ENCODE results near the gene ZFYVE28.

The ZFYVE28 gene

DNA sequence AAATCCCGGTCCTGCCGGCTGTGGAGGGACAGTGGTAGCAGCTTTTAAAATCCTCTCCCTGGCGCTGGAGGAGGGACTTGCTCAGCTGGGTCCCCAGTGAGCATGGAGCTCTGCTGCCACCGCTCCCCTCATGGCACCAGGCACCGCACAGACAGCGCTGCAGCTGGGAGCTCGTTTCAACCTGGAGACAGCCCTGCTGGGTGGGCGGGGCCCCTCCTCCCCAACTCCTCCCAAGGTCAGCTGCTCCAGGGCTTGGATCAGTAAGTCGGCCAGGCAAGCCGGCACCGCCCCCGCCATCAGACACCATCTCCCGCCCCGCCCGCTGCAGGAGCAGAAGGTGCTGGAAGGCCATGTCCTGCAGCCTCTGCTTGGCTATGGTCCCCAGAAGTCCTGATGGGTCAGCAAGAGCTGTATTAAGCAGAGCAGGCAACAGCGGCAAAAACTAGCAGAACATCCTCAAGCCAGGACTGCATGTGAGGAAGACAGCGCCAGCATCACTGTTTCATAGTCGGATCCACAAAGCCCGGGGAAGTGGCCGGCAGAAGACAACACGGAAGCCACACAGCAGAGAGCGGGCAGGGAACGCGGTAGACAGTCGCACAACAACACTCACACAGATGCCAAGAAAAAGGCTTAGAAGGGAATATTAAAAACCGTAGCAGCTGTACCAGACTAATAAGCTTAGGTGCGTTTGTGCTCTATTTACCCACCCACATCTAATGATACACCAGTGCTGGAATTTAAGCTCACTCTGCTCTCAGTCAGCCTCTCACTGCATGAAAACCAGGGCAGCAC is 16.2 kb downstream of the ZFYVE28 start:
- no peak for DNase-seq (ENCODE audit: insufficient read length, low spot score)
- TF ChIP-seq PAX5 (IDR thresholded peaks at IDR 0.05; ENCODE audit: insufficient read depth, low read length, severe bottlenecking): no peak
- no peak for TF ChIP-seq TAF1 (IDR thresholded peaks at IDR 0.05; ENCODE audit: low read depth, low read length)
- TF ChIP-seq POLR2A (IDR thresholded peaks at IDR 0.05; ENCODE audit: low read depth, low read length): no peak
- no peak for TF ChIP-seq POU2F2 (IDR thresholded peaks at IDR 0.05; ENCODE audit: low read depth, low read length)
- TF ChIP-seq SPI1 (IDR thresholded peaks at IDR 0.05; ENCODE audit: low read depth, low read length): no peak
- no peak for TF ChIP-seq POLR2AphosphoS5 (IDR thresholded peaks at IDR 0.05; ENCODE audit: low read depth, low read length)
- FAIRE-seq: no peak

DNA sequence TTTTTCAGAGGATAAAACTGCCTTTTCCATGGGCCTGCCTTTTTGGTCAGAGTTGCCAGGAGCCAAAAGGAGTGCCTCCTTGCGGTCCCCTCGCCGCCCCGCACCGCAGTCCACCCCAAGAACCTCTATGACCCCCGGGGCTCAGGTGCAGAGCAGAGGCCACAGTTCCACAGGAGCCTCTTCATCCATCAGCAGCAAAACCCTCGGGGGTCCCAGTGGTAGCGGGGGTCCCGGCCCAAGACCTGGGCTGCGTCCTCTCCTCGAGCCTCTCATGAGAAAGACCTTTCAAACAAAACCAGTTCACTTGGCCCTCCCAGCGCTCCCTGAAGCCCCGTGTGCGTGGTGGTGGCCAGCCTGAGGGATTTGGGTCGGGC is 16.8 kb downstream of the ZFYVE28 start:
- DNase-seq (ENCODE audit: insufficient read length, low spot score) (no peak), FAIRE-seq (no peak)
- TF ChIP-seq POLR2A (IDR thresholded peaks at IDR 0.05; ENCODE audit: low read depth, low read length) (no peak), PAX5 (IDR thresholded peaks at IDR 0.05; ENCODE audit: insufficient read depth, low read length, severe bottlenecking) (no peak), POU2F2 (IDR thresholded peaks at IDR 0.05; ENCODE audit: low read depth, low read length) (no peak), POLR2AphosphoS5 (IDR thresholded peaks at IDR 0.05; ENCODE audit: low read depth, low read length) (no peak), TAF1 (IDR thresholded peaks at IDR 0.05; ENCODE audit: low read depth, low read length) (no peak), SPI1 (IDR thresholded peaks at IDR 0.05; ENCODE audit: low read depth, low read length) (no peak)

- DNase-seq (ENCODE audit: insufficient read length, low spot score) (no peak), FAIRE-seq (no peak)
- TF ChIP-seq POLR2A (IDR thresholded peaks at IDR 0.05; ENCODE audit: low read depth, low read length): no peak
- TF ChIP-seq PAX5 (IDR thresholded peaks at IDR 0.05; ENCODE audit: insufficient read depth, low read length, severe bottlenecking): no peak
- no peak for TF ChIP-seq POU2F2 (IDR thresholded peaks at IDR 0.05; ENCODE audit: low read depth, low read length)
- no peak for TF ChIP-seq SPI1 (IDR thresholded peaks at IDR 0.05; ENCODE audit: low read depth, low read length)
- no peak for TF ChIP-seq TAF1 (IDR thresholded peaks at IDR 0.05; ENCODE audit: low read depth, low read length)
These were observed 17.4 kb downstream of the ZFYVE28 start for GRCh38 chr4:2400841-2401609.

GRCh38 chr4:2399631-2400190 is 18.7 kb downstream of the ZFYVE28 start:
- FAIRE-seq (no peak), DNase-seq (ENCODE audit: insufficient read length, low spot score) (no peak)
- TF ChIP-seq POLR2AphosphoS5 (IDR thresholded peaks at IDR 0.05; ENCODE audit: low read depth, low read length): no peak
- no peak for TF ChIP-seq PAX5 (IDR thresholded peaks at IDR 0.05; ENCODE audit: insufficient read depth, low read length, severe bottlenecking)
- TF ChIP-seq TAF1 (IDR thresholded peaks at IDR 0.05; ENCODE audit: low read depth, low read length): no peak
- TF ChIP-seq POLR2A (IDR thresholded peaks at IDR 0.05; ENCODE audit: low read depth, low read length): no peak
- no peak for TF ChIP-seq POU2F2 (IDR thresholded peaks at IDR 0.05; ENCODE audit: low read depth, low read length)
- no peak for TF ChIP-seq SPI1 (IDR thresholded peaks at IDR 0.05; ENCODE audit: low read depth, low read length)

- TF ChIP-seq POU2F2 (IDR thresholded peaks at IDR 0.05; ENCODE audit: low read depth, low read length) (no peak), POLR2A (IDR thresholded peaks at IDR 0.05; ENCODE audit: low read depth, low read length) (no peak), POLR2AphosphoS5 (IDR thresholded peaks at IDR 0.05; ENCODE audit: low read depth, low read length) (no peak), PAX5 (IDR thresholded peaks at IDR 0.05; ENCODE audit: insufficient read depth, low read length, severe bottlenecking) (no peak), TAF1 (IDR thresholded peaks at IDR 0.05; ENCODE audit: low read depth, low read length) (no peak), SPI1 (IDR thresholded peaks at IDR 0.05; ENCODE audit: low read depth, low read length) (no peak)
- no peak for FAIRE-seq
- DNase-seq (ENCODE audit: insufficient read length, low spot score): no peak
These were observed 19.2 kb downstream of the ZFYVE28 start for GRCh38 chr4:2399216-2399615.

DNA sequence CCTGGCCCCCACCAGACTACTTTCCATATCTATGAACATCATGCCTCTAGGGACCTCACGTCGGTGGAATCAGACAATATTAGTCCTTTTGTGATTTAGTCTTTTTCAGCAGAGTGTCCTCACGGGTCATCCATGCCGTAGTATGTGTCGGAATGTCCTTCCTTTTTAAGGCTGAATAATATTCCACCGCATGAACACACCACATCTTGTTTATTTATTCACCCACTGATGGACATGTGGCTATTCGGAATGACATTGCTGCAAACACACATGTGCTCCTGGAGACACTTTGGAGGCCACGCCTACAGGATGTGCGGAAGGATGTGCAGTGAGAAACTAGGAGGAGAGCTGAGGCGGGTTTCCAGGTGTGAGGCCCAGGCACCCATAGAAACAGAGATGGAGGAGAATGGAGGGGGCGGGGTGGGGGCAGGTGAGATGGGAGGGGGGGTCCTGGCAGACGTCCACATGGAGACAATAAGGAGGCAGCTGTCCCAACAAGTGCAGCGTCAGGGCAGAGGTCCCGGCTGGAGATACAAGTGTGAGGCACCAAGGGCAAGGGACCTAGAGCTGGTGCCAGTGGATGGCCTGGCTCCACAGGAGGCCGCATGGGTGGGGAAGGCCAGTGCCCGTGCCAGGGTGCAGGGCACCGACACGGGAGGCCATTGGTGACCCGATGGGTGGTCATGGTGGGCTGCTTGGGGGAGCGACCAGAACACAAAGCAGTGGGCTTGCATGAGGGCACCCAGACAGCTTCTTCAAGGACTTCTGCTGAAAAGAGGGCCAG is 20.7 kb downstream of the ZFYVE28 start:
- DNase-seq (ENCODE audit: insufficient read length, low spot score) (no peak), FAIRE-seq (no peak)
- TF ChIP-seq TAF1 (IDR thresholded peaks at IDR 0.05; ENCODE audit: low read depth, low read length) (no peak), POLR2A (IDR thresholded peaks at IDR 0.05; ENCODE audit: low read depth, low read length) (no peak), POLR2AphosphoS5 (IDR thresholded peaks at IDR 0.05; ENCODE audit: low read depth, low read length) (no peak), POU2F2 (IDR thresholded peaks at IDR 0.05; ENCODE audit: low read depth, low read length) (no peak), SPI1 (IDR thresholded peaks at IDR 0.05; ENCODE audit: low read depth, low read length) (no peak), PAX5 (IDR thresholded peaks at IDR 0.05; ENCODE audit: insufficient read depth, low read length, severe bottlenecking) (no peak)

GRCh38 chr4:2396781-2397368 is 21.6 kb downstream of the ZFYVE28 start:
- no peak for DNase-seq (ENCODE audit: insufficient read length, low spot score)
- FAIRE-seq: no peak
- TF ChIP-seq SPI1 (IDR thresholded peaks at IDR 0.05; ENCODE audit: low read depth, low read length) (no peak), TAF1 (IDR thresholded peaks at IDR 0.05; ENCODE audit: low read depth, low read length) (no peak), POU2F2 (IDR thresholded peaks at IDR 0.05; ENCODE audit: low read depth, low read length) (no peak), POLR2A (IDR thresholded peaks at IDR 0.05; ENCODE audit: low read depth, low read length) (no peak), PAX5 (IDR thresholded peaks at IDR 0.05; ENCODE audit: insufficient read depth, low read length, severe bottlenecking) (no peak), POLR2AphosphoS5 (IDR thresholded peaks at IDR 0.05; ENCODE audit: low read depth, low read length) (no peak)

DNA sequence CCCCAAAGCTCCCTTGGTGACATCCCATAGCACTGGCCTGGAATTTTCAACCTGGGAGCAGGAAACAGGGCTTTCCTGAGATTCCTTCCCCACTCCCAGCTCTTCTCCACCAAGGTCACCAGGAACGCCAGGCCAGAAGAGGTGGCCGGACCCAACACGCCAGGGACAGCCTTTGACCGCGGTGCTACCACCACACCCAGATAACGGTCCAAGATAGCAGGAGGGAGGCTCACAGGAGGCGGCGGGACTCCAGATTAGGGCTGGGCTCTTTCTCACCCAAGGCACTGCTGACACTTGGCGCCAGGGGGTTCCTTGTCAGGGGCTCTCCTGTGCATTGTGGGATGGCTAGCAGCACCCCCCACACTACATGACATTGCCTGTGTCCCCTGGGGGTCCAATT is 22.9 kb downstream of the ZFYVE28 start:
- no peak for DNase-seq (ENCODE audit: insufficient read length, low spot score)
- FAIRE-seq: no peak
- TF ChIP-seq TAF1 (IDR thresholded peaks at IDR 0.05; ENCODE audit: low read depth, low read length) (no peak), POLR2A (IDR thresholded peaks at IDR 0.05; ENCODE audit: low read depth, low read length) (no peak), SPI1 (IDR thresholded peaks at IDR 0.05; ENCODE audit: low read depth, low read length) (no peak), PAX5 (IDR thresholded peaks at IDR 0.05; ENCODE audit: insufficient read depth, low read length, severe bottlenecking) (no peak), POU2F2 (IDR thresholded peaks at IDR 0.05; ENCODE audit: low read depth, low read length) (no peak), POLR2AphosphoS5 (IDR thresholded peaks at IDR 0.05; ENCODE audit: low read depth, low read length) (no peak)
